B cell (primary cell): ENCODE measurements around the gene FSIP1. TPM values are rescaled to one million over a fixed set of nuclear protein-coding genes. Genes with fewer than 3 reads are reported as not detected.

ENCODE experiments used
- ATAC-seq: fragments of 200-7000 bp; cut with Tn5 transposase; one replicate; pipeline ENCODE4 v1.10.0; 2021; ENCODE audit warnings: low read depth, mild to moderate bottlenecking, moderate number of reproducible peaks, moderate library complexity
- CTCF ChIA-PET: fragments of 350-600 bp; sonication (Branson Sonifier 250); formaldehyde crosslinking; loops from one replicate; lab custom pipeline; 2021; ENCODE audit warnings: antibody characterized with exemption, inconsistent platforms; lab: Charles Lee
- POLR2A ChIA-PET: fragments of 350-600 bp; sonication (Branson Sonifier 250); formaldehyde crosslinking; loops from one replicate; lab custom pipeline; 2021; ENCODE audit warnings: antibody characterized with exemption; lab: Charles Lee
- DNase-seq: peaks from one replicate; pipeline ENCODE4 v3.0.0; 2013
- H2AFZ ChIP-seq: 2 replicates; pipeline ENCODE4 v1.6.1; 2012; ENCODE audit warnings: mild to moderate bottlenecking, low read depth, low read length; ENCODE audit not compliant: insufficient read depth, poor library complexity, severe bottlenecking
- H3K27ac ChIP-seq, 2 donors: 1 replicate in 1 of 2; 2 replicates in 1 of 2; pipeline ENCODE4 v1.5.1; 2012 to 2013; ENCODE audit warnings: low read length in 2 of 2, mild to moderate bottlenecking in 2 of 2, moderate library complexity in 1 of 2
- H3K27me3 ChIP-seq, 4 experiments: fragments of 200-600 bp in 1 of 4; sonication (generic) in 1 of 4; replicated peaks in 1 of 4; 1 replicate in 2 of 4; 2 replicates in 2 of 4; pipeline versions ENCODE4 v1.6.1 to v1.7.0; 2013 to 2016; ENCODE audit warnings: low read length in 3 of 4, mild to moderate bottlenecking in 2 of 4, mixed read lengths in 1 of 4, moderate library complexity in 1 of 4; ENCODE audit not compliant: insufficient read depth in 4 of 4, control insufficient read depth in 3 of 4; ENCODE audit errors: control extremely low read depth in 1 of 4
- H3K36me3 ChIP-seq, 2 experiments: replicated peaks in 1 of 2; 1 replicate in 1 of 2; 2 replicates in 1 of 2; pipeline versions ENCODE4 v1.6.1 to v1.7.1; 2013; ENCODE audit warnings: low read length in 1 of 2; ENCODE audit not compliant: insufficient read depth in 2 of 2, control insufficient read depth in 1 of 2; ENCODE audit errors: control extremely low read depth in 1 of 2, extremely low read depth in 1 of 2
- H3K4me1 ChIP-seq, 2 donors: fragments of 200-600 bp in 1 of 2; sonication (generic) in 1 of 2; 1 replicate in 1 of 2; 2 replicates in 1 of 2; pipeline versions ENCODE4 v1.5.1 to v1.6.1; 2013 to 2017; ENCODE audit warnings: low read length in 2 of 2; ENCODE audit not compliant: control insufficient read depth in 2 of 2, insufficient read depth in 2 of 2
- H3K4me2 ChIP-seq: replicated peaks from 2 replicates; pipeline ENCODE3; 2012; ENCODE audit warnings: mild to moderate bottlenecking, low read depth, low read length; ENCODE audit not compliant: poor library complexity, severe bottlenecking
- H3K4me3 ChIP-seq, 5 experiments: fragments of 200-600 bp in 1 of 5; sonication (generic) in 1 of 5; 1 replicate in 3 of 5; 2 replicates in 2 of 5; pipeline versions ENCODE4 v1.5.1 to v1.7.0; 2011 to 2016; ENCODE audit warnings: low read length in 4 of 5, mild to moderate bottlenecking in 4 of 5, low read depth in 2 of 5, control low read depth in 1 of 5, moderate library complexity in 1 of 5; ENCODE audit not compliant: insufficient read depth in 1 of 5; ENCODE audit errors: control extremely low read depth in 1 of 5, extremely low read depth in 1 of 5
- H3K79me2 ChIP-seq: fragments of 200-600 bp; sonication (generic); one replicate; pipeline ENCODE4 v1.6.0; 2016; ENCODE audit warnings: low read length; ENCODE audit not compliant: control insufficient read depth, insufficient read depth
- H3K9ac ChIP-seq: fragments of 200-600 bp; sonication (generic); 2 replicates; pipeline ENCODE4 v1.6.1; 2017; ENCODE audit warnings: mild to moderate bottlenecking, low read length, moderate library complexity
- H3K9me3 ChIP-seq, 3 donors: one replicate each; pipeline versions ENCODE4 v1.6.1 to v1.7.1; 2013; ENCODE audit warnings: low read length in 2 of 3; ENCODE audit not compliant: control insufficient read depth in 2 of 3, insufficient read depth in 1 of 3; ENCODE audit errors: control extremely low read depth in 1 of 3
- H4K20me1 ChIP-seq: 2 replicates; pipeline ENCODE4 v1.6.0; 2012; ENCODE audit warnings: mild to moderate bottlenecking, low read length; ENCODE audit not compliant: insufficient read depth, control insufficient read depth, poor library complexity, severe bottlenecking
- H3K27ac Mint-ChIP-seq: one replicate; pipeline ENCODE4 v1.8.0; 2021; ENCODE audit warnings: mixed read lengths
- H3K27me3 Mint-ChIP-seq: one replicate; pipeline ENCODE4 v1.8.0; 2021; ENCODE audit warnings: mixed read lengths
- H3K4me1 Mint-ChIP-seq: one replicate; pipeline ENCODE4 v1.8.0; 2021; ENCODE audit warnings: mixed read lengths
- H3K4me3 Mint-ChIP-seq: one replicate; pipeline ENCODE4 v1.8.0; 2021; ENCODE audit warnings: mixed read lengths
- H3K9me3 Mint-ChIP-seq: one replicate; pipeline ENCODE4 v1.8.0; 2022; ENCODE audit warnings: mixed read lengths; ENCODE audit not compliant: insufficient read depth
- CTCF ChIP-seq: fragments of 200-600 bp; IDR thresholded peaks from one replicate; pipeline ENCODE4 v1.8.0; 2022; ENCODE audit warnings: antibody characterized with exemption, mild to moderate bottlenecking
- EZH2 ChIP-seq: IDR thresholded peaks from 2 replicates; pipeline ENCODE4 v1.6.1; 2012; ENCODE audit warnings: borderline replicate concordance, low read depth, mild to moderate bottlenecking, moderate library complexity, low read length; ENCODE audit not compliant: insufficient read depth, poor library complexity, severe bottlenecking
- WGBS: methylation state at CpG from one replicate; pipeline ENCODE4 v1.1.5; 2013; ENCODE audit warnings: missing lambda C conversion rate; ENCODE audit not compliant: insufficient coverage; 5-methylcytosine and 5-hydroxymethylcytosine counted together
- intact Hi-C: fragments of 100-400 bp; cut with micrococcal nuclease; formaldehyde crosslinking; loops from one replicate; pipeline ENCODE4 v1.10.0; 2022
- polyA plus RNA-seq: library from polyadenylated mRNA; depleted of rRNA; stranded (reverse); fragments of >200 nt; gene quantifications from 2 replicates; pipeline ENCODE4 v1.2.3, GENCODE V29; 2012
- total RNA-seq, 2 donors: library from RNA; stranded (reverse); fragments of 120-200 nt in 1 of 2; gene quantifications; 1 replicate in 1 of 2; 2 replicates in 1 of 2; pipeline versions ENCODE4 v1.2.3 to v1.2.4, GENCODE V29; 2013 to 2022

Gene FSIP1
- total and polyA plus RNA-seq, 2 donors (not counting 1 experiment from before 2014, with no cell fraction given), result 0.19 to 0.49 TPM

GRCh38 chr15:39573844-39574243 is 208.8 kb downstream of the FSIP1 start:
- Histone ChIP-seq H3K79me2 (no peaks in the 10 kb centered on the region), H3K27me3 (peaks cover 0 to 4% (median 2%) of the 10 kb centered on the region in 4 experiments), H3K27ac (no peak overlapping the region), H3K4me1 (no peaks in the 10 kb centered on the region), H3K4me2 (no peak overlapping the region), H2AFZ (no peak overlapping the region), H3K4me3 (no peak overlapping the region), H4K20me1 (no peaks in the 10 kb centered on the region), H3K9me3 (peaks cover 0 to 3% (median 1%) of the 10 kb centered on the region in 3 donors), H3K9ac (no peak overlapping the region), H3K36me3 (no peaks in the 10 kb centered on the region)
- ChIA-PET POLR2A (no interaction called here), CTCF (no interaction called here)
- intact Hi-C loops, result no loop called here
- TF ChIP-seq EZH2 (no peak), CTCF (no peak)
- no peaks in the 10 kb centered on the region for H3K9me3 Mint-ChIP-seq
- H3K4me1 Mint-ChIP-seq, result no peaks in the 10 kb centered on the region
- 100% methylated on average over 2 of the region's 4 CpGs for WGBS
- peaks cover 38% of the 10 kb centered on the region for H3K27me3 Mint-ChIP-seq
- ATAC-seq (no peak), DNase-seq (no peak)
- no peak overlapping the region for H3K4me3 Mint-ChIP-seq
- H3K27ac Mint-ChIP-seq, result no peak overlapping the region

GRCh38 chr15:39573287-39573686 is 209.4 kb downstream of the FSIP1 start:
- no CpG with 5 or more reads among the region's 2 CpGs for WGBS
- peaks cover 32% of the 10 kb centered on the region for H3K27me3 Mint-ChIP-seq
- H2AFZ ChIP-seq, result no peak overlapping the region

More at GRCh38 chr15:39573287-39573686, 209.4 kb downstream of the FSIP1 start:
- ChIA-PET POLR2A (no interaction called here), CTCF (no interaction called here)
- H3K9me3 Mint-ChIP-seq, result no peaks in the 10 kb centered on the region
- Histone ChIP-seq H3K27ac (no peak overlapping the region), H4K20me1 (no peaks in the 10 kb centered on the region), H3K9ac (no peak overlapping the region), H3K4me2 (no peak overlapping the region), H3K79me2 (no peaks in the 10 kb centered on the region), H3K4me3 (no peak overlapping the region), H3K9me3 (peaks cover 0 to 3% (median 1%) of the 10 kb centered on the region in 3 donors), H3K4me1 (no peaks in the 10 kb centered on the region), H3K36me3 (no peaks in the 10 kb centered on the region), H3K27me3 (peaks cover 0 to 4% (median 2%) of the 10 kb centered on the region in 4 experiments)
- H3K4me1 Mint-ChIP-seq, result no peaks in the 10 kb centered on the region
- intact Hi-C loops, result no loop called here
- H3K27ac Mint-ChIP-seq, result no peak overlapping the region
- ATAC-seq (no peak), DNase-seq (no peak)
- H3K4me3 Mint-ChIP-seq, result no peak overlapping the region
- TF ChIP-seq CTCF (no peak), EZH2 (no peak)
